Endometrial microvascular endothelial cells (primary cell): ENCODE measurements around the gene PTTG1IP. TPM values are rescaled to one million over a fixed set of nuclear protein-coding genes. Genes with fewer than 3 reads are reported as not detected.
"Not testable (repeated sequence)": the region's sequence is repeated elsewhere in the genome, so short reads cannot be mapped to it uniquely, and the experiment has no call there.

Source experiments
- in situ Hi-C: cut with HindIII; loops from 2 replicates; pipeline ENCODE4 v1.10.0; 2017; ENCODE audit warnings: low sequenced_read_pairs, low pct_unique_long_range_greater_than_20kb; ENCODE audit errors: inconsistent ontology term
- total RNA-seq: library from RNA; depleted of rRNA; stranded (reverse); fragments of >200 nt; gene quantifications from one replicate; pipeline ENCODE4 v1.2.3, GENCODE V29; 2015; ENCODE audit errors: inconsistent ontology term

The PTTG1IP gene
- total RNA-seq, 1 donor from 2014 or later, result 494 TPM

- in situ Hi-C loops, result no loop called here
Observed at GRCh38 chr21:44836666-44837471, 36.6 kb downstream of the PTTG1IP start.

GRCh38 chr21:44836349-44836665, 37.2 kb downstream of the PTTG1IP start:
- in situ Hi-C loops, result no loop called here

- in situ Hi-C loops, result no loop called here
Observed at GRCh38 chr21:44835647-44835973, 37.9 kb downstream of the PTTG1IP start.

- in situ Hi-C loops, result no loop called here
Observed at GRCh38 chr21:44834951-44835646, 38.4 kb downstream of the PTTG1IP start.

- in situ Hi-C loops, result no loop called here
Observed at GRCh38 chr21:44834231-44834950, 39.1 kb downstream of the PTTG1IP start.

- in situ Hi-C loops, result no loop called here
Observed at GRCh38 chr21:44833663-44834062, 39.8 kb downstream of the PTTG1IP start.

GRCh38 chr21:44832516-44833255, 40.8 kb downstream of the PTTG1IP start:
- in situ Hi-C loops, result not testable (repeated sequence)

GRCh38 chr21:44831227-44831860, 42.1 kb downstream of the PTTG1IP start:
- in situ Hi-C loops, result no loop called here

- in situ Hi-C loops, result no loop called here
Observed at GRCh38 chr21:44829507-44830092, 43.9 kb downstream of the PTTG1IP start.

GRCh38 chr21:44828362-44829056, 45.0 kb downstream of the PTTG1IP start:
- in situ Hi-C loops, result no loop called here

GRCh38 chr21:44823179-44823660, 50.3 kb downstream of the PTTG1IP start:
- in situ Hi-C loops, result no loop called here

- in situ Hi-C loops, result no loop called here
Observed at GRCh38 chr21:44822484-44823178, 50.9 kb downstream of the PTTG1IP start.

- in situ Hi-C loops, result no loop called here
Observed at GRCh38 chr21:44820851-44821250, 52.6 kb downstream of the PTTG1IP start.

GRCh38 chr21:44819283-44820243, 53.9 kb downstream of the PTTG1IP start:
- in situ Hi-C loops, result no loop called here

- in situ Hi-C loops, result no loop called here
Observed at GRCh38 chr21:44818640-44819011, 54.9 kb downstream of the PTTG1IP start.

- in situ Hi-C loops, result no loop called here
Observed at GRCh38 chr21:44817914-44818639, 55.4 kb downstream of the PTTG1IP start, which contains the start of gene SUMO3. Gene SUMO3, minus strand, starts transcription at chr21:44818062. Its CDS starts 94 bp downstream, at chr21:44817968.
